ENCODE measurements around the gene DACH1.

DNA sequence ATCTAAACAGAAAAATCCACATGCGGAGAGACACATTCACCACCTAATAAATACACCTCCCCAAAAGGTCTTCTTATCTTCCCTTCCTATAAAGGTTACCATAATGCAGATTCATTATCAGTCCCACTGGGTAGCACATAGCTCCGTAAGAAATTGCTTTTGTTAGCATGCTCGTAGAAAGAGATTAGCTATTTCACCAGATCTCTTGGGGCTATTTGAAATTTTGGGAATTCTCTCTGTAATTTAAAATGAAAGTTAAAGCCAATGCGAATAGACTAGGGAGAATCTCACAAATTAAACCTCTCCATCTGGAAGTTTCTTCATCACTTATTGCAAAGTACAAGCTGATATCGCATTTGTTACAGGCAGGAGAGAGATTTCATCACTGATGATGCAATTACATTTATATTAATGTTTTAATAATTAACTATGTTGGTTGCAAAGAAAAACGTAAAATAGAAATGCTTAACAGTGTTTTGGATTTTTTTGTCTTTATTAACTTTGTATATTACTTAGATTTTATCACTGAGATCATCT, 12.9 kb upstream of the DACH1 start:
- TF ChIP-seq, protein P1, sequence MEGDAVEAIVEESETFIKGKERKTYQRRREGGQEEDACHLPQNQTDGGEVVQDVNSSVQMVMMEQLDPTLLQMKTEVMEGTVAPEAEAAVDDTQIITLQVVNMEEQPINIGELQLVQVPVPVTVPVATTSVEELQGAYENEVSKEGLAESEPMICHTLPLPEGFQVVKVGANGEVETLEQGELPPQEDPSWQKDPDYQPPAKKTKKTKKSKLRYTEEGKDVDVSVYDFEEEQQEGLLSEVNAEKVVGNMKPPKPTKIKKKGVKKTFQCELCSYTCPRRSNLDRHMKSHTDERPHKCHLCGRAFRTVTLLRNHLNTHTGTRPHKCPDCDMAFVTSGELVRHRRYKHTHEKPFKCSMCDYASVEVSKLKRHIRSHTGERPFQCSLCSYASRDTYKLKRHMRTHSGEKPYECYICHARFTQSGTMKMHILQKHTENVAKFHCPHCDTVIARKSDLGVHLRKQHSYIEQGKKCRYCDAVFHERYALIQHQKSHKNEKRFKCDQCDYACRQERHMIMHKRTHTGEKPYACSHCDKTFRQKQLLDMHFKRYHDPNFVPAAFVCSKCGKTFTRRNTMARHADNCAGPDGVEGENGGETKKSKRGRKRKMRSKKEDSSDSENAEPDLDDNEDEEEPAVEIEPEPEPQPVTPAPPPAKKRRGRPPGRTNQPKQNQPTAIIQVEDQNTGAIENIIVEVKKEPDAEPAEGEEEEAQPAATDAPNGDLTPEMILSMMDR (IDR thresholded peaks at IDR 0.05; ENCODE audit: insufficient read depth, low read length) = no peak
- no peak for TF ChIP-seq GABPA (IDR thresholded peaks at IDR 0.05; ENCODE audit: low read depth)
